ENCODE results near the gene BMERB1. TPM values are rescaled to one million over a fixed set of nuclear protein-coding genes. Genes with fewer than 3 reads are reported as not detected.
A peak's percentile ranks its signal among the peaks of the same experiment; 100 is the strongest.

BMERB1 gene
- total RNA-seq, 1 experiment from 2014 or later = 29.1 TPM

DNA sequence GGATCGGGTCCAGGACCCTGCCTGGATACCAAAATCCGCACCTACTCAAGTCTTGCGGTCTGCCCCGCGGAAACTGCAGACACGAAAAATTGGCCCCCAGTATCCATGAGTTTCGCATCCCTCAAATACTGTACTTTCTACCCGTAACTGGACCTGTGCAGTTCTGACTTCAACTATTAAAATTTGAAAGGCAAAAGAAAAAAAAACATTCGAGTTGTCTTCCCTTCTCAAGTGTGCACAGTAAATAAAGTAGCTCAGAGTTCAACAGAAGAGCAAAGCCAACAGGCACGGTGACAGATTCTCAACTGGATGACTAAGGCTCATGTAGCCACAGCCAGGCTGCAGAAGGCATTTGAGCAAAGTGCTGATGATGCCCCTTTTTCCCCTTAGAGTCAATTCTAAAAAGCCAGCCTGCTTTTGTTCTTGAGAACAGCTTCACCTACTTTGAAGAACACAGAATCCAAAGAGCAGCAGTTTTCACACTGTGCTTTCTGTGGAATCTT is 176.0 kb downstream of the BMERB1 start:
- H3K27me3 ChIP-seq (replicated peaks) = no peaks in the 10 kb centered on the region
- H3K27ac ChIP-seq = 0 out of 2 replicates have a peak overlapping the region, but pooled peaks have one; percentile 5
- peaks cover 35% of the 10 kb centered on the region for H3K36me3 ChIP-seq
- peak; percentile 58 to 61 for DNase-seq (ENCODE audit: low read depth in 1 of 2, low spot score in 2 of 2)
- H3K9me3 ChIP-seq (replicated peaks) = no peaks in the 10 kb centered on the region
- H3K4me3 ChIP-seq = no peak overlapping the region
- H3K4me1 ChIP-seq (replicated peaks) = peaks cover 40% of the 10 kb centered on the region

DNA sequence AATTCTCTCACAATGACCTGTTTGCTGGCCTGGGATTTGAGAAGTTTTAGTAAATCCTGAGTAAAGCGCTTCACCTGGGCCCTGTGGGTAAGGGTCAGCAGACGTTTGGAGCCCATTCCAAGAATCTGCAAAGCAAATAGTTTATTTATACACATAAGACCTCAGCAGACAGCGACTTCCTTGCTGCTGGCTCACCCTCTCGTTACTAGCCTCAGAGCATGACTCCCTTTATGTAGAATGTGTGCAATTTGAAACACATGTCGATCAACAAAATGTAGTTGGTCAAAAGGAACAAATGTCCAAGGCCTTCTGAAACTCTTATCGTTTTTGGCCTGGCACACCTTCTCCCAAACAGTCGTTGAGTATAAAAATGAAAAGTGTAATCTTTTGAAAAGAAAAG is 177.2 kb downstream of the BMERB1 start:
- Histone ChIP-seq H3K9me3 (replicated peaks) (no peaks in the 10 kb centered on the region), H3K4me1 (replicated peaks) (peaks cover 40% of the 10 kb centered on the region), H3K27ac (peak overlapping the region; percentile 47), H3K4me3 (no peak overlapping the region), H3K27me3 (replicated peaks) (no peaks in the 10 kb centered on the region), H3K36me3 (peaks cover 46% of the 10 kb centered on the region)
- peak in 1 of 2 experiments; percentile 42 for DNase-seq (ENCODE audit: low read depth in 1 of 2, low spot score in 2 of 2)

DNA sequence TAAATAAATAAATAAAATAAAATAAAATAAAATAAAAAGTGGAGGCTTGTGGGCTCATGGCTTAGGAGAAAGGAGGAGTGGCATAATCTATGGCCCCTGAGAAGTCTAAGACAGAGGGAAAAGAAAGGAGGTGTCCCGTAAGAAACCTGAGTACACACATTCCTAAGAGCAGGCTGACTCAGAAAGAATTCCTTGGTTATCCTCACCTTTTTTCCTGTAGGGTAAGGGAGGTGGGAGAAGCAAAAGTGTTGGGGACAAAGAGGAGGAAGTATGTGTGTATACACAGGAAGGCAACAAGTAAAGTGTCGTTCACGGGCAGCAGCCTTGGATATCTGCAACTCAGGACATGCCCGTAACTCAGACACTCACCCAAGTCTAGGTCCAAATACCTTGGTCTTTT is 179.3 kb downstream of the BMERB1 start:
- peaks cover 45% of the 10 kb centered on the region for H3K36me3 ChIP-seq
- no peaks in the 10 kb centered on the region for H3K27me3 ChIP-seq (replicated peaks)
- no peak for DNase-seq (ENCODE audit: low read depth in 1 of 2, low spot score in 2 of 2)
- H3K9me3 ChIP-seq (replicated peaks) = no peaks in the 10 kb centered on the region
- H3K27ac ChIP-seq = no peak overlapping the region
- H3K4me3 ChIP-seq = no peak overlapping the region
- H3K4me1 ChIP-seq (replicated peaks) = peaks cover 28% of the 10 kb centered on the region

DNA sequence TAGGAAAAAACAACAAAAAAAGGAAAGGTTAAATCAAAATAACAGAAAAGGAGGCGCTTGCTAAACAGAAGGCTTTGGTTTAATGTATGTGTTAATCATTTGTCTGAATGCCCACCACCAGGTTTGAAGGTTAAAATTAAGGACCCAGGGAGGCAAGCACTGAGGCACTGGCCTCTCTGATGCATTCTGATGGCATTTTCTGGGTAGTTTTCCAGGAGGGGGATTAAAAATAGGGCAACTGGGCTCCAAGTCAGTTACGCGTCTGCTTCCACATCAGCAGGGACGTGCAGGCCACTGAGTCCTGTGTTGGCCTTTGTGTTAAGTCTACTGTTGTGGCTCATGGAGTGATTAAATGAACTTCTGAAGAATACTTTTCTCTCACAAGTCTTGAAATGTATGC is 181.6 kb downstream of the BMERB1 start:
- no peaks in the 10 kb centered on the region for H3K9me3 ChIP-seq (replicated peaks)
- no peak for DNase-seq (ENCODE audit: low read depth in 1 of 2, low spot score in 2 of 2)
- H3K27ac ChIP-seq = no peak overlapping the region
- H3K27me3 ChIP-seq (replicated peaks) = no peaks in the 10 kb centered on the region
- peaks cover 64% of the 10 kb centered on the region for H3K36me3 ChIP-seq
- peaks cover 13% of the 10 kb centered on the region for H3K4me1 ChIP-seq (replicated peaks)
- H3K4me3 ChIP-seq = no peak overlapping the region

DNA sequence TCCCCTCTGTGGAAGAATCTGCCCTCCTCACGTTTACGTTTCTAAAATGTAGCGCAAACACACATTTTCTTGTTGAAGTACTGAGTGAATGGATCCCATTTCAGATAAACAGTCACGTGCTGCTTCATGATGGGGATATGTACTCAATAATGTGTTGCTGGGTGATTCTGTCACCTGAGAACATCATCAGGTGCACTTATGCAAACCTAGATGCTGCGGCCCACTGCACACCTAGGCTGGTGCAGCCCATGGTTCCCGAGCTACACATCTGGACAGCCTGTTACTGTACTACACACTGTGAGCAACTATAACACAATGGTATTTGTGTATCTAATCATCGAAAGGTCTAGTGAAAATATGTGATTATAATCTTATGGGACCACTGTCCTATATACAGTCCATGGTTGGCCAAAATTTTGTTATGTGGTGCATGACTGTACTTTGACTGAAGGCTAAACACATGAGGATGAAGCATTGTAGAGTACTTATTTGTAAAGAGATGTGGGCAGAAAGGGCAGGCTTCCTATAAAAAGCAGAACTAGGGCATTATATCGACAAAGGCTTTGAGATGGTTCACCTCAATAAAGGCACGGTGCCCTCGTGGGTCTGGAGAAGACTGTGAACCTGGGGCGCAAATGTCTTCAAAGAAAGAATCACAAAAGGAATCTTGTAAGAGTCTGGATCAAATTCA is 182.2 kb downstream of the BMERB1 start:
- H3K4me1 ChIP-seq (replicated peaks) = peaks cover 9% of the 10 kb centered on the region
- no peak overlapping the region for H3K4me3 ChIP-seq
- H3K36me3 ChIP-seq = peaks cover 69% of the 10 kb centered on the region
- no peak overlapping the region for H3K27ac ChIP-seq
- H3K9me3 ChIP-seq (replicated peaks) = no peaks in the 10 kb centered on the region
- no peak for DNase-seq (ENCODE audit: low read depth in 1 of 2, low spot score in 2 of 2)
- H3K27me3 ChIP-seq (replicated peaks) = no peaks in the 10 kb centered on the region

DNA sequence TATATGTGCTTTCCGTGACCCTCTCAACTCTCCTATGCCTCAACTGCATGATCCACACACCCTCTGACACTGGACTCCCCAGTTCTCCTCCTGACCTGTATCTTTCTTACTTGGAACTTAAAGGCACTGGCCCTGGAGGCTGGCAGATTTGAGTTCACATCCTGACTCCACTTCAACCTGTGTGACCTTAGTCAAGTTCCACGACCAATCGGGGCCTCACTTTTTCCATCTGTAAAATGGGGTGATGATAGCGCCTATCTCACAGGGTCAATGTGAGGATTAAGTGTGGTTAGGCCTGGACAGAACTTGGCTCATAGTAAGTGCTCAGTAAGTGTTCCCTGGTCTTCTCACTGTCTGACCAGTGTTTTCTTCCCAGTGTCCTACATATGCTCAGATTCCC is 183.5 kb downstream of the BMERB1 start:
- Histone ChIP-seq H3K9me3 (replicated peaks) (no peaks in the 10 kb centered on the region), H3K4me1 (replicated peaks) (no peaks in the 10 kb centered on the region), H3K36me3 (peaks cover 67% of the 10 kb centered on the region), H3K27me3 (replicated peaks) (no peaks in the 10 kb centered on the region), H3K27ac (no peak overlapping the region), H3K4me3 (no peak overlapping the region)
- DNase-seq (ENCODE audit: low read depth in 1 of 2, low spot score in 2 of 2) = no peak

DNA sequence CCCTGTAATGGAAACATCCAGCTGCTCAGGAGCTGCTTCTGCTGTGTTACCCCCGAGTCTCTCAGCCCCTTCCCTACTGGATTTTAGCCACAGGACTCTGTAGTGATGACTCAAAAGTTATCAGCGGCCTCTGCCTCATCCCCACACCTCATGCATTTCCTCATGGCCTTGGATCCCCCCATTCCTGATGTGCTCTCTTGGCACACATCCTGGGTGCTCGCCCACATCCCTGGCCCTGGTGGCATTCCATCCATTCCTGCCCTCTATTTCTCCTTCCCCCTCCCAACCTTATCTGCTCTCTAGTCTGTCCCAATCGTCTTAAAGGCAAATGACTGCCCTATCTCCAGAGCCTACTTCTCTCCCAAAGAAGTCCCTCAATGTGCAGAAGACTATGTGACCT is 184.0 kb downstream of the BMERB1 start:
- Histone ChIP-seq H3K9me3 (replicated peaks) (no peaks in the 10 kb centered on the region), H3K4me3 (no peak overlapping the region), H3K36me3 (peaks cover 68% of the 10 kb centered on the region), H3K4me1 (replicated peaks) (no peaks in the 10 kb centered on the region), H3K27me3 (replicated peaks) (no peaks in the 10 kb centered on the region), H3K27ac (no peak overlapping the region)
- DNase-seq (ENCODE audit: low read depth in 1 of 2, low spot score in 2 of 2) = no peak

DNA sequence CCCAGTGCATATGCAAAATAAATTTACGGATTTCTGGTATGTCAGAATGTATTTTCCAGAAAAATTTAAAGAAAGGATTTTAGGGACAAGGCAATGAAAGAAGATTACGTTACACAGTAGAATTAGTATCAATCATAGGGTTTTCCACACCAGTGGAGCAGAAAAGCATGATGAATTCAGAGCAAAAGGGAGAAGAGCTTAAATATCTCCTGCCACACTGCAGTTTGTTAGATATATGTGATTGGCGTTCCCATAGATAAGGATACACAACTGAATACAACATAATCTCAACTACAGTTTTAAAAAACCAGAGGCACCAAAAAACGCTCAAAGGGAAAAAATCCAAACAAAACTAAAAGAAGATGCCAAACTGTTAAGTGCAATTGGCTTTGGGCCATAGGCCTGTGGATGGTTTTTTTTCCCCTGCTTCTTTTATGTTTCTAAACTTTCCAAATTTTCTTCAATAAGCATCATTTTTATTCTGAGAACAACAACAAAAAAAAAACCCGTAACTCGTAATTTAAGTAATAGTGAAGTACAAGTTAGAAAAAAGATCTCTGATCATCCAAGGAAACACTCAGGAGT is 186.3 kb downstream of the BMERB1 start:
- H3K36me3 ChIP-seq = peaks cover 75% of the 10 kb centered on the region
- no peak for DNase-seq (ENCODE audit: low read depth in 1 of 2, low spot score in 2 of 2)

DNA sequence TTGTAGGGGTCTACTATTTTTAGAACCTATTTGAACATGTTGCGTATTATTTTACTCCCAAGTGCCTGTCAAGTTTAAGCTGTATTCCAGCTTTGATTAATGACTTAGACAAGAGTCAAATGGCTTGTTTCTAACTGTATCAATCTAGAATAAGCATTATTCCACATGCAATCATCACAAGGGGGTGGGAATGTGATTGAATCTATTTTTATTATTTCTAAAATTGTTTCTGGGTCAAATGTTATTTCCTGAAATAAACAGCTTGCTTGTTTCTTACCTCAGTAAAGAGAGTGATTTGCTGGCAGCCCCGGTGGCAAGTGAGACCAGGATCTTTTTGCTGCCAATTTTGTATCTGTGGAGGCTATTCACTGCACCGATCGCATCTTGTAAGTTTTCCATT is 187.1 kb downstream of the BMERB1 start:
- no peak for DNase-seq (ENCODE audit: low read depth in 1 of 2, low spot score in 2 of 2)
- Histone ChIP-seq H3K4me3 (no peak overlapping the region), H3K27me3 (replicated peaks) (no peaks in the 10 kb centered on the region), H3K27ac (no peak overlapping the region), H3K4me1 (replicated peaks) (no peaks in the 10 kb centered on the region), H3K9me3 (replicated peaks) (no peaks in the 10 kb centered on the region), H3K36me3 (peaks cover 68% of the 10 kb centered on the region)

More for the DNA sequence above, 186.3 kb downstream of the BMERB1 start:
- Histone ChIP-seq H3K27me3 (replicated peaks) (no peaks in the 10 kb centered on the region), H3K4me3 (no peak overlapping the region), H3K4me1 (replicated peaks) (no peaks in the 10 kb centered on the region), H3K9me3 (replicated peaks) (no peaks in the 10 kb centered on the region), H3K27ac (no peak overlapping the region)

DNA sequence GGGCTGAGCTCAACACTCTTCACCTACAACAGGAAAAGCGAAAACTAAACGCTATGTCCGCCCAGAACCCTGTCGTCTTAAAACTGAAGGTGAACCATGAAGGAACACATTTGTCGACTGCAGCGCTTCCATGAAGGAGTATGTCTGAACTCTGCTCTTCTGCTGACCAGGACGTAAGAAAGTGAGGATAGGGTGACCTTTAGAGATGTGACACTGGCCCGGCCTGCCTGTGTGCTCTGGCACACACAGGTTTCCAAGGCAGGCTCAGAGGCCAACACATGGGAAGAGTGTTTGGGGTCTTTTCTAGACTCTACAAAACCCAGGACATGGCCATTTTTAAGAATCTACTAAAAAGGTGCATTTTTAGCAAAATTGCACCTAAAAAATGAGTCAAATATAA is 187.5 kb downstream of the BMERB1 start:
- peaks cover 64% of the 10 kb centered on the region for H3K36me3 ChIP-seq
- no peaks in the 10 kb centered on the region for H3K27me3 ChIP-seq (replicated peaks)
- H3K4me1 ChIP-seq (replicated peaks) = no peaks in the 10 kb centered on the region
- no peak overlapping the region for H3K27ac ChIP-seq
- no peaks in the 10 kb centered on the region for H3K9me3 ChIP-seq (replicated peaks)
- no peak for DNase-seq (ENCODE audit: low read depth in 1 of 2, low spot score in 2 of 2)
- H3K4me3 ChIP-seq = no peak overlapping the region

DNA sequence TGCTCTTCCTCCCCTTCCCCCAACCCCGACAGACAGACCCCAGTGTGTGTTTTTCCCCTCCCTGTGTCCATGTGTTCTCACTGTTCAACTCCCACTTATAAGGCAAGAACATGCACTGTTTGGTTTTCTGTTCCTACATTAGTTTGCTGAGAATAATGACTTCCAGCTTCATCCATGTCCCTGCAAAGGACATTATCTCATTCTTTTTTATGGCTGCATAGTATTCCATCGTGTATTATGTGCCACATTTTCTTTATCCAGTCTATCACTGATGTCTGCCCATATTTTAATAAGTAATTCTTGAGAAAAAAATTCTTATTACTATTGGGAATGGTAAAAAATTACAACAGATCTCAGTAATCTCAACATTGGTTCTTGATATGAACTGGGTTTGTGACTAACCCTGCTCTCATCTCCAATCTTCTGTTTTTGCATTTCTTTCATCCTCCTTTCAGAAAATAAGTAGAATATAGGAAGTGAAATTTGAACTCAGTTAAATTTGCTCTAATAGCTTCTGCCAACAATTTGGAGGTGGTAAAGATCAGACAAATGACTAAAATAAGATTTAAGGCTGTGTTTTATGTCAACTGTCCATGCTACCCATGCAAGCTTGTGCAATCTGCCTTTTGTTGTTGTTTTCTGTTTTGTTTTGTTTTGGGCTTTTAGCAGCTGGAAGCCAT is 197.5 kb downstream of the BMERB1 start:
- H3K27ac ChIP-seq = no peak overlapping the region
- no peak overlapping the region for H3K4me3 ChIP-seq
- peaks cover 61% of the 10 kb centered on the region for H3K36me3 ChIP-seq
- H3K27me3 ChIP-seq (replicated peaks) = no peaks in the 10 kb centered on the region
- no peak for DNase-seq (ENCODE audit: low read depth in 1 of 2, low spot score in 2 of 2)
- no peaks in the 10 kb centered on the region for H3K4me1 ChIP-seq (replicated peaks)
- no peaks in the 10 kb centered on the region for H3K9me3 ChIP-seq (replicated peaks)

DNA sequence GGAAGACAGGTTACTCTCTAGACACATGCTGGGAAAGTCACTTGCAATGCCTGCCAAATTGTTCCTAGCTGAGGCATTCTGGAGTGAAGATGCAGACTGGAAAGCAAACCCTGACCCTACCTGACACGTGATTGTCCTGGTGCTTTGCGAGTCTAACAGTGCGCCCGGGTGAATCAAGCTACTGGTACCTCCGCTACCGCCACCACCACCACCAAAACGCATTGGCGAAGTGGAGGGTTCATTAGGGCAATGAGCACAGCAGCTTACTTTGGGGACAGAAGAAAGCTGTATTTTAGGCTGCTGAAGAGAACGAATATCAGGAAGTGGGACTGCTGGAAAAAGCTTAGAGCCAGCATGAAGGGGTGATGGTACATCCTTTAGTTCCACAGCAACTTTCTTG is 201.5 kb downstream of the BMERB1 start:
- Histone ChIP-seq H3K36me3 (peaks cover 69% of the 10 kb centered on the region), H3K9me3 (replicated peaks) (no peaks in the 10 kb centered on the region), H3K27ac (no peak overlapping the region), H3K4me1 (replicated peaks) (no peaks in the 10 kb centered on the region), H3K4me3 (no peak overlapping the region), H3K27me3 (replicated peaks) (no peaks in the 10 kb centered on the region)
- no peak for DNase-seq (ENCODE audit: low read depth in 1 of 2, low spot score in 2 of 2)

DNA sequence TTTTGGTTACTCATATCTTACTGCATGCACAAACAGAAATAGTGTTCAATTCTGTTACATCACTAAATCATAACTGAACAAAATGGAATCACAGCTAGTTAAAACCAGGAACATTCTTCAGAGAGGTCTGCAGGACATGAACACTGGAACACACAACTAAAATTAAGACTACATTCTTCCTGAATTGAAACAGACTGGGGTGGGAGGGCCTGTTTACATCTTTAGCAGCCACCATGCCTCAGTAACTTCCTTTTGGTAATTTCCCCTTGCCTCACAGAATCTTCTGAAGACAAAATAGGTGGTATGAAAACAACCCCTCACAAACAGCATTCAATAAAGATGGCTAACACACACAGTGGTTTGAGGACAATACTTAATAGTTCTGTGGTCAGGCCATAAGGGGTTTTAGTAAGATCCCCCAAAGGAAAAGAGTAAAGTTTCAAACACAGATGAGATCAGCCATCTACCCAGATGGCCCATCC is 202.0 kb downstream of the BMERB1 start:
- no peaks in the 10 kb centered on the region for H3K27me3 ChIP-seq (replicated peaks)
- no peaks in the 10 kb centered on the region for H3K9me3 ChIP-seq (replicated peaks)
- H3K36me3 ChIP-seq = peaks cover 69% of the 10 kb centered on the region
- H3K27ac ChIP-seq = no peak overlapping the region
- no peaks in the 10 kb centered on the region; the same call in 1 of the 2 replicates for H3K4me1 ChIP-seq (replicated peaks)
- no peak overlapping the region for H3K4me3 ChIP-seq
- no peak for DNase-seq (ENCODE audit: low read depth in 1 of 2, low spot score in 2 of 2)

All from SJSA1 (cell line).